K562 (cell line): ENCODE results near the gene CSAD. TPM values are rescaled to one million over a fixed set of nuclear protein-coding genes. Genes with fewer than 3 reads are reported as not detected.
A peak's percentile ranks its signal among the peaks of the same experiment; 100 is the strongest.

ENCODE experiments used
- ATAC-seq: fragments of 200-7000 bp; cut with Tn5 transposase; 3 replicates; pipeline ENCODE4 v1.9.1; 2020; ENCODE audit warnings: moderate library complexity
- BruUV-seq: library from RNA; stranded (reverse); fragments of 400-500 nt; replicated peaks from 2 replicates; lab custom pipeline; 2021; lab: Mats Ljungman, UMichigan
- CTCF ChIA-PET: fragments of 300-600 bp; formaldehyde crosslinking; extraction: SDS; loops from one replicate; lab custom pipeline; 2021; ENCODE audit warnings: low intra/inter-chr PET ratio; lab: Yijun Ruan, JAX
- POLR2A ChIA-PET: fragments of 300-600, 350-650 bp; sonication (Branson Sonifier 250); formaldehyde crosslinking; extraction: SDS; loops from one replicate; lab custom pipeline; 2021; ENCODE audit warnings: antibody characterized with exemption, inconsistent platforms; lab: Yijun Ruan, JAX
- DNase-seq, 4 experiments: peaks; one replicate each; pipeline versions ENCODE4 v3.0.0 to v3.0.0-alpha.2; 2011 to 2018; ENCODE audit warnings: low spot score in 3 of 4, mixed read lengths in 3 of 4; ENCODE audit errors: extremely low read depth in 1 of 4
- FAIRE-seq: peaks from 2 replicates; lab custom pipeline; 2011; peaks lifted over from hg19 to GRCh38; lab: Jason Lieb, UNC
- H2AFZ ChIP-seq: 2 replicates; pipeline ENCODE4 v1.6.0; 2011; ENCODE audit warnings: low read depth, low read length, control low read depth, inconsistent platforms
- H3K27ac ChIP-seq: fragments of 200-600 bp; 3 replicates; pipeline ENCODE4 v1.8.0; 2011; ENCODE audit warnings: low read depth, mild to moderate bottlenecking, control low read depth, inconsistent platforms, low read length, moderate library complexity, mixed read lengths; ENCODE audit errors: extremely low read depth
- H3K27me3 ChIP-seq, 2 experiments: fragments of 300-600 bp in 1 of 2; 2 replicates in 1 of 2; 3 replicates in 1 of 2; pipeline versions ENCODE4 v1.6.0 to v1.8.0; 2011; ENCODE audit warnings: inconsistent platforms in 2 of 2, low read length in 2 of 2, mild to moderate bottlenecking in 1 of 2, mixed read lengths in 1 of 2, moderate library complexity in 1 of 2; ENCODE audit not compliant: control insufficient read depth in 2 of 2, insufficient read depth in 2 of 2
- H3K36me3 ChIP-seq: fragments of 300-600 bp; 3 replicates; pipeline ENCODE4 v1.8.0; 2011; ENCODE audit warnings: mild to moderate bottlenecking, low read length, inconsistent platforms; ENCODE audit not compliant: control insufficient read depth, insufficient read depth
- H3K4me1 ChIP-seq, 2 experiments: fragments of 200-600 bp in 1 of 2; replicated peaks in 1 of 2; 2 replicates in 1 of 2; 3 replicates in 1 of 2; pipeline versions ENCODE4 v1.5.1 to v1.8.0; 2011; ENCODE audit warnings: inconsistent platforms in 2 of 2, low read length in 2 of 2, mild to moderate bottlenecking in 1 of 2, mixed read lengths in 1 of 2, moderate library complexity in 1 of 2; ENCODE audit not compliant: control insufficient read depth in 2 of 2, insufficient read depth in 2 of 2
- H3K4me2 ChIP-seq: 2 replicates; pipeline ENCODE4 v1.6.1; 2011; ENCODE audit warnings: low read length, control low read depth, inconsistent platforms, mixed read lengths; ENCODE audit not compliant: insufficient read depth
- H3K4me3 ChIP-seq: fragments of 200-600 bp; sonication (generic), shearing (Covaris generic); 2 replicates; pipeline ENCODE4 v1.5.1; 2016; ENCODE audit warnings: control low read depth, inconsistent platforms
- H3K79me2 ChIP-seq: fragments of 200-600 bp; 3 replicates; pipeline ENCODE4 v1.8.0; 2011; ENCODE audit warnings: low read length, inconsistent platforms; ENCODE audit not compliant: control insufficient read depth, insufficient read depth
- H3K9ac ChIP-seq, 2 experiments: 2 replicates each; pipeline versions ENCODE4 v1.6.0 to v1.6.1; 2011; ENCODE audit warnings: low read depth in 2 of 2, low read length in 2 of 2, control low read depth in 1 of 2, inconsistent platforms in 1 of 2, mild to moderate bottlenecking in 1 of 2, mixed read lengths in 1 of 2; ENCODE audit not compliant: insufficient read depth in 1 of 2
- H3K9me1 ChIP-seq: one replicate; pipeline ENCODE4 v1.6.0; 2011; ENCODE audit warnings: inconsistent platforms, mild to moderate bottlenecking, low read length, moderate library complexity; ENCODE audit not compliant: control insufficient read depth, insufficient read depth
- H3K9me3 ChIP-seq: replicated peaks from 2 replicates; pipeline ENCODE4 v1.5.1; 2011; ENCODE audit warnings: low read depth, low read length, inconsistent platforms; ENCODE audit not compliant: control insufficient read depth, insufficient read depth
- H4K20me1 ChIP-seq: replicated peaks from 2 replicates; pipeline ENCODE4 v1.6.1; 2011; ENCODE audit warnings: low read length, inconsistent platforms, mixed read lengths; ENCODE audit not compliant: control insufficient read depth, insufficient read depth
- KLF1 ChIP-seq: fragments of 450-650 bp; IDR thresholded peaks from 2 replicates; pipeline ENCODE4 v1.6.1; 2016; ENCODE audit warnings: missing genetic modification characterization, missing compliant biosample characterization
- NCOA1 ChIP-seq: fragments of 450-650 bp; IDR thresholded peaks from 2 replicates; pipeline ENCODE4 v1.6.1; 2016; ENCODE audit warnings: low read depth
- NELFE ChIP-seq: IDR thresholded peaks from 2 replicates; pipeline ENCODE4 v1.6.1; 2011; ENCODE audit warnings: mild to moderate bottlenecking; ENCODE audit not compliant: insufficient read depth, insufficient read length
- SAFB2 ChIP-seq: fragments of 200-400 bp; formaldehyde crosslinking; IDR thresholded peaks from 2 replicates; pipeline ENCODE4 v1.6.1; 2018; ENCODE audit warnings: borderline replicate concordance, low read length, low read depth, moderate library complexity; ENCODE audit not compliant: severe bottlenecking
- SMAD2 ChIP-seq: fragments of 150-350 bp; IDR thresholded peaks from 2 replicates; pipeline ENCODE4 v1.6.1; 2014; ENCODE audit warnings: low read depth, mild to moderate bottlenecking, low read length
- TCFL5 ChIP-seq: fragments of 250-450 bp; sonication (Bioruptor Pico); conservative IDR thresholded peaks from 2 replicates; pipeline ENCODE4 v1.6.1; 2021; ENCODE audit warnings: mild to moderate bottlenecking, moderate library complexity, matching md5 sums
- ZC3H11A ChIP-seq: IDR thresholded peaks from 2 replicates; pipeline ENCODE4 v1.6.1; 2012; ENCODE audit warnings: low read depth, low read length, improper control_type of control experiment
- WGBS: fragments of 100-300 bp; shearing (Covaris generic); methylation state at CpG from one replicate; pipeline ENCODE4 v1.1.6; 2016; ENCODE audit warnings: low coverage, mixed read lengths; ENCODE audit not compliant: insufficient coverage; ENCODE audit errors: missing lambda C conversion rate; 5-methylcytosine and 5-hydroxymethylcytosine counted together
- in situ Hi-C: fragments of 300-500 bp; cut with MboI; formaldehyde crosslinking; loops from 4 replicates; pipeline ENCODE4 v1.15.0; 2018; ENCODE audit warnings: inconsistent platforms, mixed read lengths
- intact Hi-C: fragments of 100-400 bp; cut with micrococcal nuclease; formaldehyde crosslinking; loops from 2 replicates; pipeline ENCODE4 v1.14.2; 2022
- polyA plus RNA-seq, 8 experiments: library from polyadenylated mRNA; depleted of rRNA in 4 of 8; stranded (reverse) in 5 of 8; unstranded in 3 of 8; fragments of >200 nt; fragmentation: Nextera tagmentation in 2 of 8; fragmentation: Illumina TruSeq in 1 of 8; extraction: Ambion mirVana in 2 of 8; extraction: Trizol in 1 of 8; gene quantifications; 2 replicates each; pipeline versions ENCODE4 v1.2.1 to v1.2.3, GENCODE V29; 2011 to 2014; ENCODE audit warnings: inconsistent platforms in 1 of 8, missing spikeins in 1 of 8
- total RNA-seq, 7 experiments: library from RNA; depleted of rRNA in 6 of 7; stranded (reverse); fragments of >200 nt in 6 of 7; fragmentation: Illumina TruSeq in 2 of 7; extraction: Trizol in 2 of 7; gene quantifications; 2 replicates each; pipeline versions ENCODE4 v1.2.1 to v1.2.3, GENCODE V29; 2011 to 2021; ENCODE audit warnings: low replicate concordance in 1 of 7
- TF ChIP-seq, protein P1 (sequence below): fragments of 450-650 bp; IDR thresholded peaks from 2 replicates; pipeline ENCODE4 v1.6.1; 2016
- TF ChIP-seq, protein P2 (sequence below): fragments of 250-450 bp; sonication (Bioruptor Pico); IDR thresholded peaks from 2 replicates; pipeline ENCODE4 v1.4.0; 2020
- TF ChIP-seq, protein P3 (sequence below): sonication (generic); formaldehyde crosslinking; IDR thresholded peaks from 2 replicates; pipeline ENCODE4 v1.9.0; 2022; ENCODE audit warnings: mild to moderate bottlenecking, missing genetic modification reagents
- TF ChIP-seq, protein P4 (sequence below): fragments of 150-350 bp; conservative IDR thresholded peaks from 2 replicates; pipeline ENCODE4 v1.6.1; 2014; ENCODE audit warnings: low read length
- TF ChIP-seq, protein P5 (sequence below): fragments of 450-650 bp; IDR thresholded peaks from 2 replicates; pipeline ENCODE4 v1.6.1; 2017; ENCODE audit warnings: antibody characterized with exemption
- TF ChIP-seq, protein P6 (sequence below): IDR thresholded peaks from 2 replicates; pipeline ENCODE4 v1.6.1; 2014; ENCODE audit warnings: antibody characterized with exemption

The CSAD gene
- total and polyA plus RNA-seq, 9 of the 15 experiments (the other 6 are each of a cell fraction or from before 2014, with no cell fraction given), result 1.8 to 19.6 (median 8.1) TPM

DNA sequence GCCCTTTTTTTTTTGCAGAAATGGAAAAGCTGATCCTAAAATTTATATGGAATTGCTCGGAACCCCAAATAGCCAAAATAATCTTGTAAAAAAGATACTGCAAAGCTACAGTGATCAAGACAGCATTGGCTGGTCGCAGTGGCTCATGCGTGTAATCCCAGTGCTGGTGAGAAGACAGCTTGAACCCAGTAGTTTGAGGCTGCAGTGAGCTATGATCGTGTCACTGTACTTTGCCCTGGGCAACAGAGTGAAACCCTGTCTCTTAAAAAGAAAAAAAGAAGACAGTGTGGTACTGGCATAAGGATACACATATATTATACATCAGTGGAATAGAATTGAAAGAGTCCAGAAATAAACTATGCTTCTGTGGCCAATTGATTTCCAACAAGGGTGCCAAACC is 20.9 kb upstream of the CSAD start:
- no peak overlapping the region for H3K4me2 ChIP-seq
- no peaks in the 10 kb centered on the region for H4K20me1 ChIP-seq
- 38% methylated on average over 4 of the region's 4 CpGs for WGBS
- no peaks in the 10 kb centered on the region for H3K27me3 ChIP-seq
- intact Hi-C loops (no loop called here), in situ Hi-C loops (loop anchor here (10.0 kb wide), 1 partner anchor 137 kb away; no protein-coding TSS in a partner anchor)
- no peaks in the 10 kb centered on the region for H3K9me3 ChIP-seq
- H3K36me3 ChIP-seq, result no peaks in the 10 kb centered on the region
- H2AFZ ChIP-seq, result peak overlapping the region; percentile 23; the same call in 1 of the 2 replicates
- no TSS peak for BruUV-seq
- peak overlapping the region; percentile 60; the same call in 2 of the 3 replicates for H3K27ac ChIP-seq
- H3K9me1 ChIP-seq, result no peaks in the 10 kb centered on the region
- DNase-seq (no peak), ATAC-seq (0 out of 3 replicates have a peak, but pooled peaks have one; percentile 20), FAIRE-seq (no peak)
- ChIA-PET CTCF (no interaction called here), POLR2A (interaction anchor here (0.7 to 3.1 kb wide), 6 partner anchors 9 to 147 kb away, joined by 3 to 11 read pairs (median 4); no protein-coding TSS in a partner anchor)
- peaks cover 26 to 30% of the 10 kb centered on the region in 2 experiments; a peak in 4 of 5 replicates for H3K4me1 ChIP-seq
- no peak overlapping the region for H3K9ac ChIP-seq
- no peak overlapping the region for H3K4me3 ChIP-seq
- no peaks in the 10 kb centered on the region for H3K79me2 ChIP-seq
- TF ChIP-seq, protein P1, sequence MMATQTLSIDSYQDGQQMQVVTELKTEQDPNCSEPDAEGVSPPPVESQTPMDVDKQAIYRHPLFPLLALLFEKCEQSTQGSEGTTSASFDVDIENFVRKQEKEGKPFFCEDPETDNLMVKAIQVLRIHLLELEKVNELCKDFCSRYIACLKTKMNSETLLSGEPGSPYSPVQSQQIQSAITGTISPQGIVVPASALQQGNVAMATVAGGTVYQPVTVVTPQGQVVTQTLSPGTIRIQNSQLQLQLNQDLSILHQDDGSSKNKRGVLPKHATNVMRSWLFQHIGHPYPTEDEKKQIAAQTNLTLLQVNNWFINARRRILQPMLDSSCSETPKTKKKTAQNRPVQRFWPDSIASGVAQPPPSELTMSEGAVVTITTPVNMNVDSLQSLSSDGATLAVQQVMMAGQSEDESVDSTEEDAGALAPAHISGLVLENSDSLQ, result no peak
- TF ChIP-seq SMAD2 (no peak), SAFB2 (no peak), KLF1 (no peak), NCOA1 (no peak), TCFL5 (CRISPR knock-in tag) (no peak), NELFE (no peak), ZC3H11A (no peak)
- TF ChIP-seq, protein P2, sequence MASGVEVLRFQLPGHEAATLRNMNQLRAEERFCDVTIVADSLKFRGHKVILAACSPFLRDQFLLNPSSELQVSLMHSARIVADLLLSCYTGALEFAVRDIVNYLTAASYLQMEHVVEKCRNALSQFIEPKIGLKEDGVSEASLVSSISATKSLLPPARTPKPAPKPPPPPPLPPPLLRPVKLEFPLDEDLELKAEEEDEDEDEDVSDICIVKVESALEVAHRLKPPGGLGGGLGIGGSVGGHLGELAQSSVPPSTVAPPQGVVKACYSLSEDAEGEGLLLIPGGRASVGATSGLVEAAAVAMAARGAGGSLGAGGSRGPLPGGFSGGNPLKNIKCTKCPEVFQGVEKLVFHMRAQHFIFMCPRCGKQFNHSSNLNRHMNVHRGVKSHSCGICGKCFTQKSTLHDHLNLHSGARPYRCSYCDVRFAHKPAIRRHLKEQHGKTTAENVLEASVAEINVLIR (CRISPR knock-in tag), result no peak
- TF ChIP-seq, protein P3, sequence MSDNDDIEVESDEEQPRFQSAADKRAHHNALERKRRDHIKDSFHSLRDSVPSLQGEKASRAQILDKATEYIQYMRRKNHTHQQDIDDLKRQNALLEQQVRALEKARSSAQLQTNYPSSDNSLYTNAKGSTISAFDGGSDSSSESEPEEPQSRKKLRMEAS (CRISPR knock-in tag), result no peak
- TF ChIP-seq, protein P4, sequence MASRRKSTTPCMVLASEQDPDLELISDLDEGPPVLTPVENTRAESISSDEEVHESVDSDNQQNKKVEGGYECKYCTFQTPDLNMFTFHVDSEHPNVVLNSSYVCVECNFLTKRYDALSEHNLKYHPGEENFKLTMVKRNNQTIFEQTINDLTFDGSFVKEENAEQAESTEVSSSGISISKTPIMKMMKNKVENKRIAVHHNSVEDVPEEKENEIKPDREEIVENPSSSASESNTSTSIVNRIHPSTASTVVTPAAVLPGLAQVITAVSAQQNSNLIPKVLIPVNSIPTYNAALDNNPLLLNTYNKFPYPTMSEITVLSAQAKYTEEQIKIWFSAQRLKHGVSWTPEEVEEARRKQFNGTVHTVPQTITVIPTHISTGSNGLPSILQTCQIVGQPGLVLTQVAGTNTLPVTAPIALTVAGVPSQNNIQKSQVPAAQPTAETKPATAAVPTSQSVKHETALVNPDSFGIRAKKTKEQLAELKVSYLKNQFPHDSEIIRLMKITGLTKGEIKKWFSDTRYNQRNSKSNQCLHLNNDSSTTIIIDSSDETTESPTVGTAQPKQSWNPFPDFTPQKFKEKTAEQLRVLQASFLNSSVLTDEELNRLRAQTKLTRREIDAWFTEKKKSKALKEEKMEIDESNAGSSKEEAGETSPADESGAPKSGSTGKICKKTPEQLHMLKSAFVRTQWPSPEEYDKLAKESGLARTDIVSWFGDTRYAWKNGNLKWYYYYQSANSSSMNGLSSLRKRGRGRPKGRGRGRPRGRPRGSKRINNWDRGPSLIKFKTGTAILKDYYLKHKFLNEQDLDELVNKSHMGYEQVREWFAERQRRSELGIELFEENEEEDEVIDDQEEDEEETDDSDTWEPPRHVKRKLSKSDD, result no peak
- TF ChIP-seq, protein P5, sequence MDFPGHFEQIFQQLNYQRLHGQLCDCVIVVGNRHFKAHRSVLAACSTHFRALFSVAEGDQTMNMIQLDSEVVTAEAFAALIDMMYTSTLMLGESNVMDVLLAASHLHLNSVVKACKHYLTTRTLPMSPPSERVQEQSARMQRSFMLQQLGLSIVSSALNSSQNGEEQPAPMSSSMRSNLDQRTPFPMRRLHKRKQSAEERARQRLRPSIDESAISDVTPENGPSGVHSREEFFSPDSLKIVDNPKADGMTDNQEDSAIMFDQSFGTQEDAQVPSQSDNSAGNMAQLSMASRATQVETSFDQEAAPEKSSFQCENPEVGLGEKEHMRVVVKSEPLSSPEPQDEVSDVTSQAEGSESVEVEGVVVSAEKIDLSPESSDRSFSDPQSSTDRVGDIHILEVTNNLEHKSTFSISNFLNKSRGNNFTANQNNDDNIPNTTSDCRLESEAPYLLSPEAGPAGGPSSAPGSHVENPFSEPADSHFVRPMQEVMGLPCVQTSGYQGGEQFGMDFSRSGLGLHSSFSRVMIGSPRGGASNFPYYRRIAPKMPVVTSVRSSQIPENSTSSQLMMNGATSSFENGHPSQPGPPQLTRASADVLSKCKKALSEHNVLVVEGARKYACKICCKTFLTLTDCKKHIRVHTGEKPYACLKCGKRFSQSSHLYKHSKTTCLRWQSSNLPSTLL, result no peak
- TF ChIP-seq, protein P6, sequence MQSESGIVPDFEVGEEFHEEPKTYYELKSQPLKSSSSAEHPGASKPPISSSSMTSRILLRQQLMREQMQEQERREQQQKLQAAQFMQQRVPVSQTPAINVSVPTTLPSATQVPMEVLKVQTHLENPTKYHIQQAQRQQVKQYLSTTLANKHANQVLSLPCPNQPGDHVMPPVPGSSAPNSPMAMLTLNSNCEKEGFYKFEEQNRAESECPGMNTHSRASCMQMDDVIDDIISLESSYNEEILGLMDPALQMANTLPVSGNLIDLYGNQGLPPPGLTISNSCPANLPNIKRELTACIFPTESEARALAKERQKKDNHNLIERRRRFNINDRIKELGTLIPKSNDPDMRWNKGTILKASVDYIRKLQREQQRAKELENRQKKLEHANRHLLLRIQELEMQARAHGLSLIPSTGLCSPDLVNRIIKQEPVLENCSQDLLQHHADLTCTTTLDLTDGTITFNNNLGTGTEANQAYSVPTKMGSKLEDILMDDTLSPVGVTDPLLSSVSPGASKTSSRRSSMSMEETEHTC, result no peak
